ENCODE results near the gene RAB41. TPM values are rescaled to one million over a fixed set of nuclear protein-coding genes. Genes with fewer than 3 reads are reported as not detected.

The RAB41 gene
- total and polyA plus RNA-seq, 2 of the 13 experiments (the other 11 are each of a cell fraction or from before 2014, with no cell fraction given), result not detected

- 8% methylated on average over 4 of the region's 4 CpGs for WGBS (ENCODE audit: low lambda C conversion rate)
- no peak within 1 kb of the TSS for H3K4me2 ChIP-seq (ENCODE audit: low read depth, low read length)
- TF ChIP-seq NR2F6 (IDR thresholded peaks at IDR 0.05), result no peak
- no peak for TF ChIP-seq NR2F6 (CRISPR knock-in tag; IDR thresholded peaks at IDR 0.05)
- no peak for TF ChIP-seq ONECUT2 (CRISPR knock-in tag; IDR thresholded peaks at IDR 0.05)
- TF ChIP-seq HDAC2 (CRISPR knock-in tag; IDR thresholded peaks at IDR 0.05), result no peak
- no peak for TF ChIP-seq NBN (conservative IDR thresholded peaks at IDR 0.05)
- TF ChIP-seq CEBPZ (IDR thresholded peaks at IDR 0.05; ENCODE audit: low read length), result no peak
- no peak for TF ChIP-seq ZBTB21 (CRISPR knock-in tag; IDR thresholded peaks at IDR 0.05)
- no peak for TF ChIP-seq IKZF1 (IDR thresholded peaks at IDR 0.05)
- no peak for TF ChIP-seq ZNF800 (CRISPR knock-in tag; IDR thresholded peaks at IDR 0.05)
- TF ChIP-seq HDAC6 (IDR thresholded peaks at IDR 0.05; ENCODE audit: low read depth, low read length), result no peak
- TF ChIP-seq ZNF572 (CRISPR knock-in tag; IDR thresholded peaks at IDR 0.05), result no peak
- no peak for TF ChIP-seq ZNF124 (CRISPR knock-in tag; IDR thresholded peaks at IDR 0.05)
- TF ChIP-seq NCOR1 (IDR thresholded peaks at IDR 0.05; ENCODE audit: borderline replicate concordance, low read length), result no peak
- no peak for TF ChIP-seq ATF4 (CRISPR knock-in tag; IDR thresholded peaks at IDR 0.05)
- TF ChIP-seq CTCF (CRISPR knock-in tag; IDR thresholded peaks at IDR 0.05), result no peak
- TF ChIP-seq NKX3-1 (CRISPR knock-in tag; IDR thresholded peaks at IDR 0.05), result no peak
- TF ChIP-seq BCL6 (CRISPR knock-in tag; IDR thresholded peaks at IDR 0.05), result no peak
- TF ChIP-seq MEF2D (CRISPR knock-in tag; IDR thresholded peaks at IDR 0.05), result no peak
- ATAC-seq, result no peak
- H3K27ac ChIP-seq (ENCODE audit: extremely low read length, insufficient read depth, low read length), result no peak within 1 kb of the TSS
- no peak for DNase-seq (ENCODE audit: low spot score)
- H2AFZ ChIP-seq (ENCODE audit: low read length), result no peak within 1 kb of the TSS
- H4K20me1 ChIP-seq (ENCODE audit: insufficient read depth, low read length), result no peaks in the 10 kb centered on the region
- in situ Hi-C loops (cut with HindIII; ENCODE audit: extremely low pct_ligation_motif_present, low pct_unique_long_range_greater_than_20kb) (loop anchor here (10.0 kb wide), 1 partner anchor 55 kb away; no protein-coding TSS in a partner anchor), intact Hi-C loops (cut with micrococcal nuclease; ENCODE audit: unreplicated experiment) (no loop called here)
- H3K27me3 ChIP-seq (ENCODE audit: control insufficient read depth in 1 of 2, insufficient read depth in 2 of 2, low read length in 2 of 2), result no peaks in the 10 kb centered on the region
- no peak for FAIRE-seq
- H3K9ac ChIP-seq (ENCODE audit: insufficient read depth, low read depth, low read length), result no peak within 1 kb of the TSS
- H3K4me1 ChIP-seq (ENCODE audit: insufficient read depth, low read length), result no peaks in the 10 kb centered on the region; the same call in 1 of the 2 replicates
- H3K9me3 ChIP-seq (ENCODE audit: low read length), result no peaks in the 10 kb centered on the region
- BruUV-seq (replicated peaks), result no TSS peak
- H3K4me3 ChIP-seq (replicated peaks in 1 of 3; ENCODE audit: insufficient read depth in 1 of 3, low read depth in 2 of 3, low read length in 3 of 3), result no peak within 1 kb of the TSS
- POLR2A ChIA-PET, result interaction anchor here (1.3 kb wide), 1 partner anchor 30 kb away, joined by 3 read pairs; the partner anchor contains the start of genes KIF4A and PDZD11
- CTCF ChIA-PET (ENCODE audit: low intra/inter-chr PET ratio, low total read pairs), result no interaction called here
- H3K79me2 ChIP-seq (ENCODE audit: insufficient read depth, low read length), result no peaks in the 10 kb centered on the region
- no peaks in the 10 kb centered on the region for H3K36me3 ChIP-seq (replicated peaks in 1 of 2; ENCODE audit: control insufficient read depth in 1 of 2, insufficient read depth in 2 of 2, low read length in 2 of 2)
Measured at GRCh38 chrX:70260104-70260503, 21.9 kb upstream of the RAB41 start, which contains the start of gene P2RY4. P2RY4 (minus strand) TSS chrX:70260204; CDS start chrX:70259624, 580 bp downstream.
